Panc1 (cell line): ENCODE results near the gene SMIM15. TPM values are rescaled to one million over a fixed set of nuclear protein-coding genes. Genes with fewer than 3 reads are reported as not detected.

ENCODE experiments used
- ATAC-seq: fragments of 200-7000 bp; cut with Tn5 transposase; 2 replicates; pipeline ENCODE4 v1.9.1; 2020; ENCODE audit warnings: mild to moderate bottlenecking, moderate library complexity
- BruUV-seq: library from RNA; stranded (reverse); fragments of 400-500 nt; replicated peaks from 2 replicates; lab custom pipeline; 2021; lab: Mats Ljungman, UMichigan
- CTCF ChIA-PET: fragments of 300-600 bp; sonication (Branson Sonifier 250); formaldehyde crosslinking; loops from one replicate; lab custom pipeline; 2022; ENCODE audit warnings: antibody characterized with exemption; lab: Charles Lee
- POLR2A ChIA-PET: fragments of 300-600 bp; sonication (Branson Sonifier 250); formaldehyde crosslinking; loops from one replicate; lab custom pipeline; 2022; ENCODE audit warnings: antibody characterized with exemption; lab: Charles Lee
- DNase-seq: peaks from one replicate; pipeline ENCODE4 v3.0.0-alpha.2; 2010; ENCODE audit warnings: low read depth, low spot score
- H3K27ac ChIP-seq: 2 replicates; pipeline ENCODE4 v1.5.1; 2011; ENCODE audit warnings: mild to moderate bottlenecking, low read length, inconsistent platforms
- H3K27me3 ChIP-seq: fragments of 200-500 bp; sonication (Bioruptor generic); 2 replicates; pipeline ENCODE4 v1.6.0; 2014; ENCODE audit warnings: low read length, inconsistent platforms; ENCODE audit not compliant: control insufficient read depth, insufficient read depth
- H3K36me3 ChIP-seq: fragments of 200-500 bp; sonication (Bioruptor generic); 2 replicates; pipeline ENCODE4 v1.5.1; 2014; ENCODE audit warnings: inconsistent platforms, mild to moderate bottlenecking, low read length, moderate library complexity; ENCODE audit not compliant: control insufficient read depth, insufficient read depth
- H3K4me1 ChIP-seq: 2 replicates; pipeline ENCODE4 v1.5.1; 2011; ENCODE audit warnings: inconsistent platforms, mild to moderate bottlenecking, low read length, moderate library complexity; ENCODE audit not compliant: control insufficient read depth, insufficient read depth
- H3K4me3 ChIP-seq, 2 experiments: 2 replicates each; pipeline ENCODE4 v1.5.1; 2011 to 2012; ENCODE audit warnings: low read depth in 2 of 2, low read length in 2 of 2, mild to moderate bottlenecking in 2 of 2, inconsistent platforms in 1 of 2, moderate library complexity in 1 of 2
- H3K9me3 ChIP-seq: fragments of 200-500 bp; sonication (Bioruptor generic); 2 replicates; pipeline ENCODE4 v1.5.1; 2014; ENCODE audit warnings: low read depth, mild to moderate bottlenecking, inconsistent platforms, low read length, moderate library complexity; ENCODE audit not compliant: control insufficient read depth, insufficient read depth
- CTCF ChIP-seq: fragments of 450-650 bp; IDR thresholded peaks from 2 replicates; pipeline ENCODE4 v1.5.1; 2017; ENCODE audit warnings: mild to moderate bottlenecking
- POLR2AphosphoS5 ChIP-seq: IDR thresholded peaks from 2 replicates; pipeline ENCODE4 v1.6.1; 2012; ENCODE audit warnings: mild to moderate bottlenecking, low read depth, low read length, moderate library complexity
- REST ChIP-seq, 2 experiments: IDR thresholded peaks; 2 replicates each; pipeline ENCODE4 v1.6.1; 2011 to 2012; ENCODE audit warnings: low read depth in 2 of 2, control low read depth in 1 of 2, low read length in 1 of 2, mild to moderate bottlenecking in 1 of 2, moderate library complexity in 1 of 2; ENCODE audit not compliant: insufficient read depth in 1 of 2
- SIN3A ChIP-seq: IDR thresholded peaks from 2 replicates; pipeline ENCODE4 v1.6.1; 2012; ENCODE audit warnings: low read depth, mild to moderate bottlenecking, low read length, moderate library complexity, borderline replicate concordance; ENCODE audit not compliant: insufficient read depth
- TCF7L2 ChIP-seq: IDR thresholded peaks from 2 replicates; pipeline ENCODE4 v1.6.1; 2011; ENCODE audit warnings: mild to moderate bottlenecking, low read depth, low read length, inconsistent platforms
- in situ Hi-C: cut with HindIII; loops from 2 replicates; pipeline ENCODE4 v1.10.0; 2016; ENCODE audit warnings: low sequenced_read_pairs, low pct_unique_long_range_greater_than_20kb
- intact Hi-C: fragments of 100-400 bp; cut with micrococcal nuclease; formaldehyde crosslinking; loops from one replicate; pipeline ENCODE4 v1.10.0; 2022; ENCODE audit not compliant: unreplicated experiment
- total RNA-seq: library from RNA; stranded (reverse); gene quantifications from one replicate; pipeline ENCODE4 v1.2.1, GENCODE V29; 2021; ENCODE audit not compliant: unreplicated experiment

The SMIM15 gene
- total RNA-seq, 1 experiment from 2014 or later: 77.5 TPM

- H3K36me3 ChIP-seq: no peaks in the 10 kb centered on the region
- in situ Hi-C loops (no loop called here), intact Hi-C loops (no loop called here)
- no peak overlapping the region for H3K4me3 ChIP-seq
- no peaks in the 10 kb centered on the region for H3K4me1 ChIP-seq
- H3K27me3 ChIP-seq: no peaks in the 10 kb centered on the region; the same call in 1 of the 2 replicates
- no peak overlapping the region for H3K27ac ChIP-seq
- POLR2A ChIA-PET: no interaction called here
- no peaks in the 10 kb centered on the region for H3K9me3 ChIP-seq
- DNase-seq: no peak
- TF ChIP-seq CTCF (no peak), TCF7L2 (no peak), POLR2AphosphoS5 (no peak), REST (IDR thresholded peaks at IDR 0.05; ENCODE audit: insufficient read depth in 1 of 2, low read depth in 2 of 2, low read length in 1 of 2) (no peak), SIN3A (no peak)
- no TSS peak for BruUV-seq
- CTCF ChIA-PET: no interaction called here
- ATAC-seq: no peak
These were observed 24.4 kb upstream of the SMIM15 start for GRCh38 chr5:61186634-61187033.

- H3K27me3 ChIP-seq: no peaks in the 10 kb centered on the region
- intact Hi-C loops: no loop called here
- no peak for ATAC-seq
These were observed 22.4 kb upstream of the SMIM15 start for GRCh38 chr5:61184708-61185107.

More at GRCh38 chr5:61184708-61185107, 22.4 kb upstream of the SMIM15 start:
- Histone ChIP-seq H3K4me1 (no peaks in the 10 kb centered on the region), H3K9me3 (no peaks in the 10 kb centered on the region), H3K27ac (no peak overlapping the region), H3K4me3 (no peak overlapping the region), H3K36me3 (no peaks in the 10 kb centered on the region)
- in situ Hi-C loops: no loop called here
- no peak for DNase-seq
- ChIA-PET CTCF (no interaction called here), POLR2A (no interaction called here)
- BruUV-seq: no TSS peak
- TF ChIP-seq POLR2AphosphoS5 (no peak), SIN3A (no peak), CTCF (no peak), TCF7L2 (no peak), REST (IDR thresholded peaks at IDR 0.05; ENCODE audit: insufficient read depth in 1 of 2, low read depth in 2 of 2, low read length in 1 of 2) (no peak)
